SU-DHL-6 (cell line): ENCODE measurements around the gene TBX6.

ENCODE experiments used
- CTCF ChIP-seq: fragments of 200-600 bp; sonication (generic); IDR thresholded peaks from one replicate; pipeline ENCODE4 v1.5.1; 2017; ENCODE audit warnings: antibody characterized with exemption, mild to moderate bottlenecking, low read length, moderate library complexity; ENCODE audit not compliant: insufficient read depth, poor library complexity, severe bottlenecking
- EZH2phosphoT487 ChIP-seq: fragments of 200-600 bp; sonication (generic), shearing (Covaris generic); conservative IDR thresholded peaks from 2 replicates; pipeline ENCODE4 v1.6.1; 2018; ENCODE audit warnings: mild to moderate bottlenecking, antibody characterized with exemption, low read length, moderate library complexity, mixed read lengths

- TF ChIP-seq CTCF = no peak
- no peak for TF ChIP-seq EZH2phosphoT487
Observed at GRCh38 chr16:30119428-30119827, 27.7 kb upstream of the TBX6 start.
